ENCODE results near the gene CLEC16A.

The CLEC16A gene

DNA sequence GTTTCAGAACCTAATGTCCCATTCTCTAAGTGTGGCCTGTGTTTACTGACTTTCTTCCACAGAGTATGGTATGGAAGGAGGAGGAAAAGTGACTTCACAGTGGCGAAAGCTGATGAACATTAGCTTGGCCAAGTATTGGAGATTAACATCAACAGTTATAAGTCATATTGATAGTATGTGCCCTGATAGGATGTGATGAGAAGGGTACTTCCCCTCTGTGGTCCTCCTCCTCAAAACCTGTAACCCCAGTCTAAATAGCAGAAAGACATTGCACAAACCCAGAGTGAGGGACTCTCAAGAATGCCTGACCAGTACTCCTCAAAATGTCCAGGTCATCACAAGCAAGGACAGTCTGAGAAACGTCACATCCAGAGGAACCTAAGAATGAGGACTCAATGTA is 73.1 kb downstream of the CLEC16A start:
- FAIRE-seq = no peak

DNA sequence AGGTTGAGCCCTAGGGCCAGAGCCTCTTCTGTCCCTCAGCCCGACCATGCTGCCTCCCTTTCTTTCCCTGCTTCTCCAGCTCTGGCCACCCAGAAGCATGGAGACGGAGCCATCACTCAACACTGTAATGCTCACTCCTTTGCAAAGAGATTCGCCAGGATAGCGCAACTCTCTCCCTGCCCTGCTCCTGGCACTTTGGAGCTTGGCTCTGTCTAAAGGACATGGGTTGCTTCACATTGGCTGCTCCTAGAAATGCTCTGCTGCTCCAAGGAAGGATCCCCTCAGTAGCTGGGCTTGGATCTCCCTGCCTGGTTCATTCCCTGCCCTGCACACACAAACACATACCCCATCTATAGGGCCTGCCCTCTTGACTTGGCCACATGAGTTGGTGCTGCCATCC is 76.0 kb downstream of the CLEC16A start:
- no peak for FAIRE-seq

DNA sequence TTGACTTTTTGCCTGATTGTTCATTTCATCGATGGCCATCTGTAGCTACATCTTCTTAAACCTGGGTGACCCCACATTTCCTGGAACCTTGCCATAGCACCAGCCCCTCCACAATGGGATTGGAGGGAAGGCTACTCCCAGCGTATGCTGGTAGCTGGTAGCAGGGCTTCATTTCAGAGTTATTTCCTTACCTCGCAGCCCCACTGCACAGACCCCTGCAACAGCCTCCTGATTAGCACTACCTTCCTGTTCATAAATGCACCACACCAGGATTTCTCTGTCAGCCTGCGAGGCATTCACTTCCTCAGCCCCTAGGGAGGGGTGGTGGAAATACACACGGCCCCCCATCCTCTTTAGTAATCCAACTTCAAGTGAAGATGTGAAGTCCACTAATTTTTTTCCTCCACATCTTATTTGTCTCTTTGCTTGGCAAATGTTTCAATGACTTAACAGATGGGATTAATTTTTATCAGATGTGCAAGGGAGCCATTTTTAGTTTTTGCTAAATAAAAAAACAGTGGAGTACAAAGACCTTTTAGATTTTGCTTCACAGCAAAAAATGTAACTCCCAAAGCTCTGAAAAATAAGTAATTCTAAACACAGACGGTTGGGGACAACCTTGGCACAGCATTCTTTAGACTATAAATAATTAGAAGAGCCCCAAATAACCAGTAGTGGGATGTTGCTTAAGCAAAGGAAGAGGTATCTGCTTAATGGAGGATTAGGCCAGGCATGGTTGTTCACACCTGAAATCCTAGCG is 76.6 kb downstream of the CLEC16A start:
- no peak for FAIRE-seq

DNA sequence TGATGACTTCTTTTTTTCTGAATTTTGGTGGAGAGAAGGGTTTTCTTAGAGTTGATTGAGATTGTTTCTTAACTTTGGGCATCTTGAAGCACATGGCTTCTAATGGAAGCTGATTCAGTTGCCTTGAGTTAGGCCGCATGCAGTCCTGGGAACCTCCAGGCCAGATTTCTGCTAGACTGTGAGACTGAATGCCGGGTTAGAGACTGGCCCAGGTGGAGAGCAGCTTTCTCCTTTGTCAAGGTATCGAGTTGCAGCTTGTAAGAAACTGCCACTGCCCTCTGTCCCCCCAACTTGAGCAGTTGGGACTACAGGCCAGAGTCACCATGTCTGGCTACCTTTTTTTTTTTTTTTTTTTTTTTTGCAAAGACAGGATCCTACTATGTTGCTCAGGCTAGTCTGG is 77.6 kb downstream of the CLEC16A start:
- no peak for FAIRE-seq

DNA sequence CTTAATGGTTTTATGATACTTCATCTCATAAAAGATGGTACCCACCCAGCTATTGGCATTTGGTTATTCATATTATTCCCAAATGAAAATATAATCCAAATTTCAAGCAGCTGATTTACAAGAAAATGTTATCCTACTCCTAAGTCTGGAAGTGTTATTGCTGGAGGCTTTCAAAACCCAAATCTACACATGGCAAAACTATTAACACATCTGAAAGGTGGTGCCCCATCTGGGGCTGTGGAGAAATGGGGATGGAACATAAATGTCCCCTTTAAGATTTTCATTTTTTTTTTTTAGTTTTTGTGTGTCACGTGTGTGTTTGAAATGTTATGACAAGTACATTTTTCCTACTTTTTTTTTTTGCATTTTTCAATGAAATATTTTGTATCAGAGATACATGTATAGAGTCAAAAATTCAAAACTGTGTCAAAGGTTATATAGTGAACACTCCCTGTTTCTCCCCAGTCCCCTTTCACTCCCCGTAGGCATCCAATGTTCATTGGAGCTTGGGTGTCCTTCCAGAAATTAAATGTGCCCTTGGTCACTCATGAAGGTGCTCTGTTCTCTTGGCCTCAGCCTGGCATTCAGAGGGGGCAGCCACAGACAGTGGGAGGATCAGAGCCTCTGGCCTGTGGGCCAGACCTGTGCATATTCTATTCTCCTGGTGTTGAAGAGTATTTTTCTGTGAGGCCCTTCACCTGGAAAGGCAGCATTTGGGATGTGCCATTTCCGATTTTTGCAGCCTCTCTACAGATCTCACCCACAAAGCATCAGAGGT is 79.1 kb downstream of the CLEC16A start:
- no peak for FAIRE-seq

DNA sequence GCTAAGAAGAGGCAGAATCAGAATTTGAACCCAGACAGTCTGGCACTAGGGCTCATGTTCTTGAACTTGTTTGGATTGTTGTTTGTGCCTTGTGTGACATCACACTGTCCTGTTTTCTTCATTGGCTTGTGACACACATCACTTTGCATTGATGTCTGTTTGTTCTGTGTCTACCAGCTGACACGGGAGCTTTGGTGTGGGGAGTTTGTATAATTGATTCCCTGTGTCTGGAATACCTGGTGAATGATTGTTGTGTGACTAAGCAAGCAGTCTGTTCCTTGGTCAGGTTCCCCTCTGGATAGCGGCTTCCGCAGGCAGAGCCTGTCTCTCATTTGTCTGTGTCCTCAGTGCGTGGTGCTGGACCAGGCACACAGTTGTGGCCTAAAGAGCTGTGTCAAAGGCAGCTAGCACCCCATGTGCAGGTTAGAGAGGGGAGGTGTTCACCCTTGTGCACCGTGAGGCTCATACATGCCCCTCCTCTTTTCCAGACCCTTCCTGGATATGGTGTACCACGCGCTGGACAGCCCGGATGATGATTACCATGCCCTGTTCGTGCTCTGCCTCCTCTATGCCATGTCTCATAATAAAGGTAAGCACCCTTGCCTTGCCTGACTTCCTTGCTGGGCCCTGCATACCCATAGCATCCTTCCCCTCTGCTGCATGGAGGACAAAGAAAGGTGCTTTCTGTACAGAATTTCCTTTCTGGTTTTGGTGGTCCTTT is 80.1 kb downstream of the CLEC16A start:
- FAIRE-seq = no peak

DNA sequence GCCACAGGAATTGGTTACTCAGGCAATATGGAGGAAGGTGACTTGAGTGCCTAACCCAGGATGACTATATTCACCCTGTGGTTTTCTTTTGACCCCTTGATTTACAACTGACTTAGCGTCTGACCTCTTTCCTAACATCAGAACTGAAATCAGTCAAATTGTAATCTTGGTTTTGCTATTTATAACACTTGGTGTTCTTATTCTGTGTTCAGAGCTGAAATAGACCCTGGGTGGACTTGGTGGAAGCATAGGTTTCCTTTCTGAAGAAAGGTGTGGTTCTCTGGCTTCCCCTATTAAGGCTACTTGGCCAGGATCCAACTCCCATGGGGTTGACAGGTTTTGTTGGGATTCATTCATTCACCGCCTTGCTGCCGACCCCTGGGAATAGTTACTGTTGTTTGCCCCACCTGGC is 80.8 kb downstream of the CLEC16A start:
- no peak for FAIRE-seq

DNA sequence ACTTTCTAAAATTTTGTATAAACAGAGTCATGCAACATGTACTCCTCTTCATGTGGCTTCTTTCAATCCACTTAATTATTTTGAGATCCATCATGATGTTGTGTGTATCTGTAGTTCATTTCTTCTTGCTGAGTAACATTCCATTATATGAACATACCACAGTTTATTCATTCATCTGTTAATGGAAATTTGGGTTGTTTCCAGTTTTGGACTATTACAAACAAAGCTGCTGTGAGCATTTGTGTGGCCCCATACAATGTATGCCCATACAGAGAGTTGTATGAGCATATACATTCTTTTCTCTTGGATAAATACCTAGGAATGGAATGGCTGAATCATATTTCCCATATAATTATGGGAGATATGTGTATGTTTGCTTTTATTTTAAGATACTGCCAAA is 85.6 kb downstream of the CLEC16A start:
- FAIRE-seq = no peak

DNA sequence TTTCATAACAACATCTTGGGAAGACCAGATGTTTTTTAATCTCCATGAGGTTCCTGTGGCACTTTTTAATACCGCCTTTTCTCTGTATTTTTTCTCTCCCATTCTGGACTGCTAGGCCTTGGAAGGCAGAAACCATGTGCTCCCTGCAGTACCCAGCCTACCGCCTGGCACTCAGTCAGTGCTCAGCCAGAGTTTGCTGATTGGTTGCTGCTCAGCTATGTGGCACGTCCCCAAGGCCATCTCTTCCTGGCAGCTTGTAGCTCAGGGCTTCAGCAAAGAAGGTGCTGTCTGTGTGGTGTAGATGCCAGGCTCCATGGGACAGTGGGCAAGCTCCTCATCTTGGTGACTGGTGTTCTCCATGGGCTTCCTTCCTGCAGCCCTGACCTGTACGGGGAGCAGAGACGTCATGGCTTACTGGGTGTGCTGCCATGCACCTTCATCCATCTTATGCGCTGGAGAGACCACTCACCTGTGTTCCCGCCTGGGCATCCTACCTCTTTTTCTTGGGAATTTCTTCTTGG is 86.7 kb downstream of the CLEC16A start:
- FAIRE-seq = no peak

DNA sequence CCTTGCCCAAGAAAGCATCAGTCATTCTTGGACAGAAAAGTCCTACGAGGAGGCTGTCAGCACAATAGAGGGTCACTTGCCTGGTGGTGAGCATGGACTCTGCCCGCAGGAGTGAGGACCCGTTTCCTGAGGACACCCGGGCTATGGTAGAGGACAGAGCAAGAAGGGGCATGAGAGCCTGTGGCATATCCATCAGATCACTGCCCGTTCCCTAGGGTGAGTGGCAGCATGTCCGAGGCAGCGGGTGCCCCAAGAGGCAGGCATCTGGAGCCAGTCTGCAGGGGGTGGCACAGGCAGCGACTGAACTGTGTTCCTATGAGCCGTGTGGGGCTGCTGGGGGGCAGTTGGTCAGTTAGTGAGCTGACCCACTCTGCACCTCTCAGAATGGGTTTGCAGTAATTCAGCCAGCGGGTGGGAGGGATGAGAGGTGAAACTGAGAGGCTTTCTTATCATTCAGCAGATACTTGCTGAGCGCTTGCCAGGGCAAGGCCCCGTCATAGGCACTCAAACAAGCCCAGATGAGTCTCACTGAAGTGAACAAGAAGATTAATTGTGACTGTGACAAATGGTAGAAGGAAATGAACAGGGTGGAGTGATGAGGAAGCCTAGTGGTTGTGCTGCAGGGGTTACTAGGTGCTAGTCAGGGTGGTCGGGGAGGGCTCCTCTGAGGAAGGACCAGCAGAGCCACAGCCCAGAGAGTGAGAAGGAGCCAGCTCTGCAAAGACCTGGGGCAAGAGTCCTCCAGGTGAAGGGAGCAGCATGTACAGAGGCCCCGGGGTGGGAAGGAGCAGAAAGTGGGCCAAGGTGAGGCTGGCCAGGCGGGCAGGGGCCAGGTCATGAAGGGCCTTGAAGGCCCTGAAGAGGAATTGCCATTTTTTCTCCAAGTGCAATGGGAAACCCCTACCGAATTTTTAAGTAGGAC is 87.9 kb downstream of the CLEC16A start:
- FAIRE-seq = no peak

DNA sequence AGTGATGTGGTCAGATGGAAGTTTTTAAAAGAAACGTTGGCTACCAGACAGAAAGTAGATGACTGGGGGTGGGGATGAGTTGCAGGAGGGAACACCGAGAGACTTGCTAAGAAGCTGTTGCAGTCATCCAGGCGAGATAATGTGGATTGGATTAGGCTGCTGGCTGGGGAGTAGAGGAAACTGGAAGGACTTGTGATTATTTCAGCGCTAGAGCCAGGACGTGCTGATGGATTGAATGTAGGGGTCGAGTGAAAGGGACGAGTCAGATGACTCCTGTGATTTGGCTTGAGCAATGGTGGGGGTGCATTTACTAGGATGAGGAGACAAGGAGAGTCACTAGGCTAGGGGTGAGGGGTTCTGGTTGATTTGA is 88.5 kb downstream of the CLEC16A start:
- no peak for FAIRE-seq

DNA sequence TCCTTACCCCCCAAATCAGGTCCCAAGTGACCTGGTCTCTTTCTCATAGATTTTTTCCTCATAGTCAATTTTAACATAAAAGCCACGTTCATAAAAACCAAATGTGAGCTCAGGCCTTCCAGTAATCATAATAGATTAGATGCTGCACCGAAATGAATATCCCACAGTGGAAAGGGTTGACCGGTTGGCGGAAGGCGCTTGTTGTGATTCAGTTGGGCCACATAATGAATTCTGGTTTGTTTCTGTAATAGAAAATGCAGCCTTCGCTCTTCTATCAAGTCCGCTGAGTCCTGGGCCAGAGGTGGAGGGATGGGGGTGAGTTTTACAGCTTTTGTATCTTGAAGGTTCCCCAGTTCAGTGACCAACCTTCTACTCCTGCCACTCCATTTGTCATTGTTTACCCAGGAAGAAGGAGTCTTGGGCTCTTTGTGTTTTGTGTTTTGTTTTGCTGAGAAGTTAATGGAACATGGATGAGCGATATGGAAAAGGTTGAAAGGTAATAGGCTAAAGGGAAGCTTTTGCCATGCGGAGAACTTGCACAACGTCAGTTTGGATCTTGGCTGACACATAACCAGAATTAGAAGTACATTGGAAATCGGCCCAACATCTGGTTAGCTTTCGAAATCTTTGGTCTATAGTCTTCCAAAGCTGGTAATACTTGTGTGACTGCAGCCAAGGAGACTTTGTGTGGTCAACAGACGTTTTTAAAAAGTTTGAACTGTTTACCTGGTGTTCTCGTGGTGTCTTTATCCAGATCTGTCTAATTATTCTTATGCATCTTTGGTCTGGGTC is 89.5 kb downstream of the CLEC16A start:
- no peak for FAIRE-seq

DNA sequence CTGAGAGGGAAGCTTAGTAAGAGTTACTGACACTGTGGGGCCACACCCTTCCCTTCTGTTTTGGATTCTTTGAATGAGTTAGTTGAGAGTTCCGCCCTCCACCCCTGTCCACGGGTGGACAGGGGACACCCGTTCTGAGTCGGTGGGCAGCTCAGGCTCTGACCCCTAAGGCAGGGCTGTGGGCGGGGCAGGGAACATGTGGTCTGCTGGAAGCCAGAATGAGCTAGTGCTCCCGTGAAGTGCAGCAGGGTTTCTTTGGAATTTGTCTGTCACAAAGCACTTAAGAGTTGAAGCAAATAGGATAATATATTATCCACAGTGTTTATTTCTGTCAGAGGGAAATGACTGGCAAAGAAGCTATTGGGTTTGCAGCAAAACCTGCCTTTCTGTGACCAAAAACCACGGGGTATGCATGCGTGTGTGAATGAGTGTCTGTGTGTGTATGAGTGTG is 90.1 kb downstream of the CLEC16A start:
- FAIRE-seq = no peak

DNA sequence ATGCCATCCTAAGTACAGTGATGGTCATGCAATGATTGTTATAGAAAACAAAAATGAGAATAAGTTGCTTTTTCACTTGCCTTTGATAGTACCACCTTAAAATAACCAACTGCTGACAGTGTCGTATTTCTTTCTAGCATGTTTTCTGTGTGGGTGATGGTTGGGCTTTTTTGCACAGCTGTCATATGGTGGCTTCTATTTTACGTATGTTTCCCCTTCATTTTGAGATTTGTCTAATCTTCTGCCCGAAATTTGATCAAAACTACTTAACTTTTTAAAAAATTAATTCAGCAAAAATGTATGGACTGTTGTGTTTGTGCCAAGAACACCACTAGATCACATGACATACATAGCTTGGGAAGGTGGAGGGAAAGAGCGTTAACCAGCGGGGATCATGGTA is 90.7 kb downstream of the CLEC16A start:
- FAIRE-seq = no peak

DNA sequence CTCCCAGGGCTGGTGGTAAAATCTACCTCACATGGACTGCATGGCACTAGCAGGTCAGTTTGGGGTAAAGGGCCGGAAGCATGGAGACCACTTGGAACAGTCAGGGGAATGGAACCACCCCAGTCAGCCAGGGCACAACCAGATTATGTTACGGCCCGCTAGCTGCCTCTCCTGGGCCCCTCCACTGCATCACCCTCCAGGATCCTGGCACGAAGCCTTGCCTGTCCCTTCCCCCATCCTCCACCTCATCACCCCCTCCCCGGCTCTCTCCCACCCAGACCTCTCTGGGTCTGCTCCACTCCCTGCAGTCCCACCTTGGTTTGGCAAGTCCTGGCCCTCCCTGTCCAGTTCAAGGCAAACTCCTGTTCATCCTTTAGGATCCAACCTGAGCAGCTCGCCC is 91.7 kb downstream of the CLEC16A start:
- no peak for FAIRE-seq

DNA sequence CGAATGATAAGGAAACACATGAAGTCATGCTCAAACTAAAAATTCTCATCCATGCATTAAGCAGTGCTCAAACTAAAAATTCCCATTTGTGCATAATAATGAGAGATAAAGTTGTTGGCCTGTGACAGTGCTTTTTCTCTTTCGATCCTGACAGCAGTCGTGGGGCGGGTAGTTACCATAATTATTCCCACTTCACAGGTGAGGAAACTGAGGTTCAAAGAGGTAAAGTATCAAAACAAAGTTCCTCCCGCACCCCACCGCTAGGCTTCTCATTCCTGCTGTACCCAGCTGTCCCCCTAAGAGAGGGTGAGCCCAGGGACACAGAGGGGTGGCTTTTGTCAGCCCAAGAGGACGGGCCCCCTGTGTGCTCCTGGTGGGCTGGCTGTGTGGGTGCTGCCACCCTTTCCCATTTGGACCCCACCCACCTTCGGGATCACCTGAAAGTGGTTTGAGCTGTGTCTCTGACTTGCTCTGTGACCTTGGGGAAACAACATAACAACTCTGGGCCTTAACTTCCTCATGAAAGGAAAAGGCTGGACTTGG is 92.6 kb downstream of the CLEC16A start:
- no peak for FAIRE-seq

DNA sequence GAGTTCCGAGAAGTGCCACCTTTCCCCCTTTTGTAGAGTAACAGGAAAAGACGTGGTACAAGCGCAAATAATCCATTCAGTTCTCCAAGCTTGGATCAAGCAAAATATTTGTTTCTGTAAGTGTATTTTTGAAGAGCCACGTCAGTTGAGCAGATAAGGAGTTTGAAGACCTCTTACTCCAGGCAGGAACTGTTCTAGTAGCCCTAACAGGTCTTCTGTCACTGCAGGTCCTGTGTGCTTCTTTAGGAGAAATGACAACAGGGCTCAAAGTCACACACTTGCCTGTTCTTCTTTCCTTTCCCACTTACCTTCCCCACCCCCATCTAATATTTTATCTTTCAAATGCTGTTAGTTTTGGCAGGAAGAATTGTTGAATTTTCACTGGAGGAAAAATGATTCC is 93.9 kb downstream of the CLEC16A start:
- FAIRE-seq = no peak

DNA sequence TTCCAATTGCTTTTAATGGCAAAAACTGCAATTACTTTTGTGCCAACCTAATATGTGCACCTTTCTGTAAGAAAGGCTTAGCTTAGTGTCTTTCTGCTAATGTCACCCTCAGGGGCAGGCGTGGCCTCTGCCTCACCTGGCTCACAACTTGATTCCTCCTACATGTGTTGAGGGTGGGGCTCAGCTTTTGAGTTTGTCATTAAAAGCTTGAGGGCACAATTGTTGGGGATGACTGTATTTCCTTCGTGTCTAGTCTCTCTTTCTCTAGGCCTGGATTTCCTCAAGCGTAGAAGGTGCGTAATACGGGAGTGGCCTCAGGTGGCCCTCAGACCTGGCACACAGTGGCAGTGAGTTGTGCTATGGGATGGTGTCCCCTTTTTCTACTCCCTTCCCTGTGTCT is 94.4 kb downstream of the CLEC16A start:
- FAIRE-seq = no peak

DNA sequence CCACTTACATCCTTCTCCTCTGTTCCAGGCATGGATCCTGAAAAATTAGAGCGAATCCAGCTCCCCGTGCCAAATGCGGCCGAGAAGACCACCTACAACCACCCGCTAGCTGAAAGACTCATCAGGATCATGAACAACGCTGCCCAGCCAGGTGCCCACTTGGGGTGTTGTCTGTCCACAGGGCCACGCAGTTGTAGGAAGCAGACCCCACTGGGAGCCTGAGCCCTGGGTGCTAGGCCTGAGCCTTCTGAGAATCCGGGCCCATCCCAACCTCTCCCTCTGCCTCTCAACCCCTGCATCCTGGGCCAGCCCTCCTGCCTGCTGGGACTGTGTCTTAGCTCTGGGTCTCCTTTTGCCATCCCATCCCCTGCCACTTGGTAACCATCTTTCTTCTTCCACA is 95.4 kb downstream of the CLEC16A start:
- FAIRE-seq = no peak

DNA sequence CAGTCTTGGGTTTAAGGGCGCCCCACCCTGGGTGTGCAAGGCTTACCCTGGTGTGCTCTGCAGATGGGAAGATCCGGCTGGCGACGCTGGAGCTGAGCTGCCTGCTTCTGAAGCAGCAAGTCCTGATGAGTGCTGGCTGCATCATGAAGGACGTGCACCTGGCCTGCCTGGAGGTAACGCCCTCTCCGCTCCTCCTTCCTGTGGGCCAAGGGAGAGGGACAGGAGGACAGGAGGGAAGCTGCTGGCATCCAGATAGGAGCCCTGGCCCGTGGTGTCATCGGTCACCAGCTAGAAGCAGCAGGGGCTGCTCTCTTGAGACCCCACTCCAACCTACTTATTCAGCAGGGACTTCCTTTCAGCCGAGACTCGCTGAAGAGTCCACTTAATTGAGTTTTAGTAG is 97.8 kb downstream of the CLEC16A start:
- FAIRE-seq = no peak

DNA sequence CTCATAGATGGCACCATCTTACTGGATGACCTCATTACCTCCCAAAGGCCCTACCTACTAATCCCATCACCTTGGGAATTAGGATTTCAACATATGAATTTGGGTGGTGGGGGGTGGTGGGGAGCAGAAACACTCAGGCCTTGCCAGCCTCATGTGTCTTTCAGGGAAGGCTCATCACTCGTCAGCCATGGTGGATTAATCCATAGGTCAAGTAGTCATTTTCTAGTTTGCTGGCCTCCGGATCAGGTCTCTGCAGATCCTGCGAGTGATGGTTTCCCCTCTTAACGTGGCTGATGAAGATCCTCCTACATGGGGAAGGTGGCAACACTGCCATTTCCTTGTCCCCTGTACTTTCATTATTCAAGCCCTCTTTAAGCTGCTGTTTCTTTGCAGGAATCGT is 101.1 kb downstream of the CLEC16A start:
- no peak for FAIRE-seq

Data from G401.6 (cell line).